ENCODE data around the gene KLRB1.

GRCh38 chr12:9606736-9607372 lies 862 bp downstream of the KLRB1 start:
- TF ChIP-seq POLR2A (IDR thresholded peaks at IDR 0.05; ENCODE audit: low read length): no peak
- TF ChIP-seq GATA1 (IDR thresholded peaks at IDR 0.05; ENCODE audit: low read depth, low read length): no peak
